Small intestine (tissue), 7 donors: Measurements from ENCODE around the gene PMPCA. TPM values are rescaled to one million over a fixed set of nuclear protein-coding genes. Genes with fewer than 3 reads are reported as not detected.

Experiments
- DNase-seq, 2 donors: peaks; one replicate each; pipeline versions ENCODE4 v3.0.0 to v3.0.0-alpha.2; 2013
- FAIRE-seq: peaks from 2 replicates; lab custom pipeline; 2012; peaks lifted over from hg19 to GRCh38; lab: Jason Lieb, UNC
- H3K27ac ChIP-seq, 3 donors: one replicate each; pipeline ENCODE4 v1.5.1; 2013; ENCODE audit warnings: low read length in 2 of 3, mild to moderate bottlenecking in 2 of 3, control low read depth in 1 of 3, inconsistent platforms in 1 of 3, low read depth in 1 of 3, moderate library complexity in 1 of 3
- H3K27me3 ChIP-seq, 3 donors: one replicate each; pipeline ENCODE4 v1.6.1; 2013; ENCODE audit warnings: low read length in 3 of 3, inconsistent platforms in 1 of 3; ENCODE audit not compliant: control insufficient read depth in 3 of 3, insufficient read depth in 3 of 3
- H3K36me3 ChIP-seq, 3 donors: one replicate each; pipeline ENCODE4 v1.6.1; 2013; ENCODE audit warnings: low read length in 3 of 3, inconsistent platforms in 1 of 3, low read depth in 1 of 3, mild to moderate bottlenecking in 1 of 3, moderate library complexity in 1 of 3; ENCODE audit not compliant: control insufficient read depth in 3 of 3, insufficient read depth in 2 of 3
- H3K4me1 ChIP-seq, 3 donors: one replicate each; pipeline ENCODE4 v1.6.1; 2013; ENCODE audit warnings: low read length in 2 of 3, inconsistent platforms in 1 of 3, low read depth in 1 of 3, mild to moderate bottlenecking in 1 of 3, moderate library complexity in 1 of 3; ENCODE audit not compliant: control insufficient read depth in 3 of 3, insufficient read depth in 2 of 3
- H3K4me3 ChIP-seq, 3 donors: one replicate each; pipeline ENCODE4 v1.5.1; 2013; ENCODE audit warnings: low read length in 3 of 3, control low read depth in 1 of 3, inconsistent platforms in 1 of 3, low read depth in 1 of 3, mild to moderate bottlenecking in 1 of 3, moderate library complexity in 1 of 3
- H3K9me3 ChIP-seq, 2 donors: one replicate each; pipeline ENCODE4 v1.6.1; 2013; ENCODE audit warnings: low read depth in 1 of 2, low read length in 1 of 2; ENCODE audit not compliant: control insufficient read depth in 2 of 2, insufficient read depth in 1 of 2
- WGBS, 3 donors: extraction: QIAGEN DNeasy Blood & Tissue Kit; methylation state at CpG; one replicate each; pipeline ENCODE4 v1.1.7; 2013; 5-methylcytosine and 5-hydroxymethylcytosine counted together
- polyA plus RNA-seq, 4 donors: library from polyadenylated mRNA; stranded (reverse) in 3 of 4; unstranded in 1 of 4; fragments of 200-250 nt in 3 of 4; fragments of 120-200 nt in 1 of 4; gene quantifications; one replicate each; pipeline versions ENCODE4 v1.2.1 to v1.2.3, GENCODE V29; 2013
- donor health status: healthy with polysubstance abuse.
- donor health status: control.
- donor health status: control.
- donor health status: Bipolar disorder and iron deficiency.
- donor health status: healthy.

The PMPCA gene
- polyA plus RNA-seq, 4 donors = 34.7 to 64.9 (median 48.9) TPM

DNA sequence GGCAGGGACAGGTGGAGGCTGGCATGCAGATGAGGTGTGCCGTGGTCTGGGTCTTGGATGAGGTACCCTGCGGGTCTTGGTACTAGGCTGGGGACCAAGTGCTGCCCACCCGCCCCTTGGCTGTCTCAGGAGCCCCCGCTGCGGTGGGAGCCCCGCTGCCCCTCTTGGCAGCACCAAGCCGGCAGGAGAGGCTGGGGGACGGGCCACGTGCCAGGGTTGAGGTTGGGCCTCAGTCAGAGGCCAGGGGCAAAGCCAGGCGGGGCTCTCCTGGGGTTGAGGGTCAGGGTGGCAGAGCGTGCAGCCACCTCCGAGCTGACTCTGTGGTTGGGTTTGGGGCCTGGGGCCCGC is 39.0 kb upstream of the PMPCA start:
- Histone ChIP-seq H3K4me3 (no peak overlapping the region), H3K27me3 (no peaks in the 10 kb centered on the region), H3K4me1 (peaks cover 0 to 14% (median 2%) of the 10 kb centered on the region in 3 donors), H3K9me3 (no peaks in the 10 kb centered on the region), H3K36me3 (peaks cover 0 to 33% (median 0%) of the 10 kb centered on the region in 3 donors), H3K27ac (no peak overlapping the region)
- DNase-seq (no peak), FAIRE-seq (no peak)
- WGBS, 3 donors = 76 to 88% (median 87%) methylated on average over 10 to 13 of the region's 13 CpGs

DNA sequence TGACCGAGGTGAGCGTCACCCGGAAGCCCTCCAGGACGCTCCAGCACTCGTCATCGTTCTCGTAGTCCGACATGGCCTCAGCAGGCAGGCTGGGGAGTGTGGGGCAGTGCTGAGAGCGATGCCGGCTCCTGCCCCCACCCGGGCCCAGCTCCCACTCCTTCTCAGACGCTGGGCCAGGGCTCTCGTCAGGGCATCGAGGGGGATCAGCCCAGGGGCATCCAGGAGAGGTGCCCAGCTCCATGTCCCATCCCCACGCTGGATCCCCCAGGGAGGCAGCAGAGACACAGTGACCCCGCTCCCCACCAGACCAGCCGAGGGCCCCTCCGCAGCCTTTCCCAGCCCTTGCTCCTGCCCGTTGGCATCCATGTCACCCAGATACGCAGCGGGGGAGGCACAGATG is 38.5 kb upstream of the PMPCA start:
- Histone ChIP-seq H3K4me1 (peaks cover 0 to 14% (median 2%) of the 10 kb centered on the region in 3 donors), H3K4me3 (no peak overlapping the region), H3K36me3 (peaks cover 0 to 38% (median 0%) of the 10 kb centered on the region in 3 donors), H3K27ac (no peak overlapping the region), H3K27me3 (no peaks in the 10 kb centered on the region), H3K9me3 (no peaks in the 10 kb centered on the region)
- no peak for FAIRE-seq
- DNase-seq = no peak
- 89 to 91% (median 90%) methylated on average over 21 of the region's 21 CpGs for WGBS, 3 donors

DNA sequence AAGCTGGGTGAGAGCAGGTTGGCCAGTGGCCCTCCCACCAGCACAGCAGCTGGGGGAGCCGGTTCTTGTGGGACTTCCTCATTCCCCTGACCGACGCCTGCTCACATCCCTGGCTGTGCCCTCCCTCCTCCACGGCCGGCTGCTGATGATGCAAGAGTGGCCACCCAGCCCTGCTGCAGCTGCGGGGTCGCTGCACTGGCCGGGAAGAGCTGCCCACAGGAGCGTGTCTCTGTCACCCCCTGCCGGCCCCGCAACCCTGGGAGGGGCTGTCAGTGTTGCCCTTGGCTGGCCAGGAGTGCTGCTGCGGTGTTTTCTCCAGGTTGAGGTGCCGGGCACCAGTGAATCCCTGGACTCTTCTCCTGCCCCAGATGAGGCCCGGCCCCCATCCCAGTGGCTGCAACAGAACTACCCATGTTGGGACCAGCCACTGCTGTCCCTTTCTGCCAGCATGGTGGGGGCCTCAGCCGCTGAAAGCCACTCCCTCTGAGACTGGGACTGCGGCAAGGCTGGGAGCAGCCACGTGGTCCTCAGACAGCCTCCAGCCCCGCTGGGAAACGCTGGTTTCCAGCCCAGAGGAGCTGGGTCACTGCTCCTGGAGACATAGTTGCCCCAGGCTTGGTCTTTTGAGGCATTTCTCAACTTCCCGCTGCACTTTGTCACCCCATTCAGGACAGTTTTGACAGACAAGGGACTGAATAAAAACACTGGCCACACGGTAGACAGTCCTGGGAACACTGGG is 37.7 kb upstream of the PMPCA start:
- WGBS, 3 donors = 16 to 22% (median 16%) methylated on average over 21 of the region's 21 CpGs
- H3K4me1 ChIP-seq = peaks cover 0 to 19% (median 2%) of the 10 kb centered on the region in 3 donors
- no peaks in the 10 kb centered on the region for H3K9me3 ChIP-seq
- DNase-seq = peak in 1 of 2 donors; percentile 56
- no peaks in the 10 kb centered on the region for H3K27me3 ChIP-seq
- FAIRE-seq = no peak
- peaks cover 0 to 45% (median 0%) of the 10 kb centered on the region in 3 donors for H3K36me3 ChIP-seq
- no peak overlapping the region for H3K27ac ChIP-seq
- peak overlapping the region in 1 of 3 donors; percentile 7 for H3K4me3 ChIP-seq

DNA sequence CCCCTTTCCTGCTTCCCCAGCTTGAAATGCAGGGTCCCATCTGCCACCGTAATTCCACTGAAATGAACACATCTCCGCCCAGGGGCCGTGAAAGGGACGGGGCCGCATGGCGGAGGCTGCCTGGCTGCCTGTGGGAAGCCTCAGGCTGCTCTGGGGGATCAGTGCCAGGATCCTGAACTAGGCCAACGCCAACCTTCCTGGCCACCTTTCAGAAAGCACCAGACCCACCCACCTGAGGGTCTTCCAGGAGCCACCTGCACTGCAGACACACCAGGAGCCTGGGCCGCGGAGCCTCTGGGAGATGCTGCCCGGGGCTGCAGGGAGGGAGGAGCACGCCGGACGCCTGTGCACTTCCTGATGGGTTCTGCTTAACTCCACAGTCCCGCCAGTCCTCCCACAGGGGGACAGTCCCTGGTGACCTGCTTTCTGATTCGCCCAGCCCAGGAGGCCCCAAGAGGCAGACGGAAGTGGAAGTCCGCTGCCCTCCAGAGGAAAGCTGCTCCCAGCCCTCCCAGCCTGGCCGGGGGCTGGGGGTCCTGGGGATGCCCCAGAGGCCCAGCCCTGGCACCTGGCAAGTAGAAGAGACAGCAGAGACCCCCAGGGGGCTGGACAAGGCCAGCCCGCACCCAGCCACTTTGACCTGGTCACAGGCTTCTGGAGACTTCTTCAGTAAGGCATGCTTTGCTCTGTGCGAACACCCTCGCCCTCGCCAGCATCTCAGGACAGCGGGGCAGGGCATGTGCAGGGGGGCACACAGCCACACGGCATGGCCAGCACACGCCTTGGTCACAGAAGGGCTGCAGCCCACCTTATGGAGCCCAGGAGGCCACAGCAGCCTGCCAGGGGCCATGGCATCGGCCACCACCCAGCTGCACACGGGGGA is 36.9 kb upstream of the PMPCA start, which contains the start of gene CARD9:
Gene CARD9 (minus strand): TSS at position 370 of the 883 bp plus-strand sequence. CDS start 1,591 bp downstream, outside the sequence.
- FAIRE-seq (no peak), DNase-seq (no peak)
- peak within 1 kb of the TSS in 1 of 3 donors; percentile 7 for H3K4me3 ChIP-seq
- 58 to 70% (median 67%) methylated on average over 23 to 27 of the region's 27 CpGs for WGBS, 3 donors
- H3K27me3 ChIP-seq = no peaks in the 10 kb centered on the region
- no peak within 1 kb of the TSS for H3K27ac ChIP-seq
- peaks cover 0 to 53% (median 0%) of the 10 kb centered on the region in 3 donors for H3K36me3 ChIP-seq
- peaks cover 0 to 27% (median 2%) of the 10 kb centered on the region in 3 donors for H3K4me1 ChIP-seq
- H3K9me3 ChIP-seq = no peaks in the 10 kb centered on the region

DNA sequence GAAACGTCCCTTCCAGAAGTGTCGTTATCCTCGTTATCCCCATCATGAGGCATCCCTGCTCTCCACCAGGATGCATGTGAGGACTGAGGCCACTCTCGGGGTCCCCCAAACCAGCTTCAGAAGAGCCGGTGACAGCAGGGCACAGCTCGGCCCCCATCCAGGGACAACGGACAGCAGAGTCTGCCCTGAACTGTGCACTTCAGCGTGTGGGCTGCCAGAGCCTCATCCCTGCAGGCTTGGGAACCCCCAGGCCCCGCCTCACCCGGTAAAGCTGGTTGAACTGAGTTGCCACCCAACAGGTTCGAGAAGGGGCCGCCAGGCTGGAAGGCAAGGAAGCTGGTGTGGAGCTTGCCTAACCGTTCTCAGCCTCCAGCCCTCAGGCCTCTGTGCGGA is 36.3 kb upstream of the PMPCA start:
- no peaks in the 10 kb centered on the region for H3K27me3 ChIP-seq
- WGBS, 3 donors = 77 to 88% (median 87%) methylated on average over 13 to 14 of the region's 14 CpGs
- no peak overlapping the region for H3K4me3 ChIP-seq
- H3K9me3 ChIP-seq = no peaks in the 10 kb centered on the region
- H3K27ac ChIP-seq = no peak overlapping the region
- H3K4me1 ChIP-seq = peaks cover 0 to 30% (median 2%) of the 10 kb centered on the region in 3 donors
- H3K36me3 ChIP-seq = peaks cover 0 to 60% (median 0%) of the 10 kb centered on the region in 3 donors
- DNase-seq = no peak
- FAIRE-seq = no peak

DNA sequence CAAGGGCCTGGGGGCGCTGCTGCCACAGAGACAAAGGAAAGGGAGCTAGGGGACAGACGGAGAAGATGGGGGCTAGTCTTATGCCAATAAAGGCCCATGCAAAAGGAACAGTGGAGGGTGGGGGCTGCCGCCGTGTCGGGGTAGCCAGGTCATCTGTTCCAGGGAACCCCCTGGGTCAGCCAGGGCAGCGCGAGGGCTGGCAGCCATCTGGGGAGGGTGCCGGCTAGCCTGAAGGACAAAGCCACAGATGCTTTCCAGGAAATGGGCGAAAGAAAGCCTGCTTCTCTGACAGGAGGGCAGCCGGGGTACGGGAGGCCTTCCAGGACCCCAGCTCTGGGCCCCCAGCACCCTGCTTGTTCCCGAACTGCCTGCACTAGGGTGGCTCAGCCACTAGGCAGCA is 35.4 kb upstream of the PMPCA start:
- H3K27me3 ChIP-seq = no peaks in the 10 kb centered on the region
- peaks cover 0 to 30% (median 2%) of the 10 kb centered on the region in 3 donors for H3K4me1 ChIP-seq
- H3K27ac ChIP-seq = no peak overlapping the region
- FAIRE-seq = no peak
- H3K36me3 ChIP-seq = peaks cover 0 to 67% (median 0%) of the 10 kb centered on the region in 3 donors
- no peaks in the 10 kb centered on the region for H3K9me3 ChIP-seq
- WGBS, 3 donors = 89 to 96% (median 93%) methylated on average over 11 to 12 of the region's 12 CpGs
- no peak overlapping the region for H3K4me3 ChIP-seq
- no peak for DNase-seq

DNA sequence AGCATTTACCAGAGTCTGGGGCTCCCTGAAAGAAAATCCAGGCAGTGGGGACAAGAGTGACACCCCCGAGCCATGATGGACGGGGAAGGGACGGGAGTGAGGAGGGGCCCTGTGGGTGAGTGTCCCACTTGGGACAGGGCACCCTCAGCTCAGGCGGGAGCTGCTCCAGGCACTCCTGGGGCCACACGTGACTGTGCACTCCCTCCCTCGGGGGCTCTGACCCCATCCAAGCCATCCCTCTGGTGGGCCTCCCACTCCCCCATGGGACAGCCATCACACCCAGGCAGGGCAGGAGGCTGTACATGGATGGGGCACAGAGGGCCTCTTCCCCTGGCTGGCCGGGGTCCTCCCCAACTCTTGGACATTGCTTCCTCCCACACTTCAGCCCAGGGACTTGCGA is 34.0 kb upstream of the PMPCA start:
- Histone ChIP-seq H3K9me3 (no peaks in the 10 kb centered on the region), H3K27me3 (no peaks in the 10 kb centered on the region), H3K27ac (no peak overlapping the region), H3K4me1 (peaks cover 0 to 30% (median 2%) of the 10 kb centered on the region in 3 donors), H3K36me3 (peaks cover 0 to 80% (median 7%) of the 10 kb centered on the region in 3 donors), H3K4me3 (no peak overlapping the region)
- FAIRE-seq (no peak), DNase-seq (no peak)
- WGBS, 3 donors = 80 to 83% (median 81%) methylated on average over 8 of the region's 8 CpGs
